Peyer's patch (tissue), 4 donors: ENCODE data around the gene DCHS1. TPM values are rescaled to one million over a fixed set of nuclear protein-coding genes. Genes with fewer than 3 reads are reported as not detected.
"Not testable (repeated sequence)": the region's sequence is repeated elsewhere in the genome, so short reads cannot be mapped to it uniquely, and the experiment has no call there.

Source experiments
- DNase-seq, 3 donors: peaks; one replicate each; pipeline ENCODE4 v3.0.0-alpha.2; 2017 to 2019
- H3K27ac ChIP-seq, 4 donors: fragments of 200-600 bp; sonication (generic); one replicate each; pipeline ENCODE4 v1.5.1; 2016 to 2019
- H3K27me3 ChIP-seq, 2 donors: fragments of 200-600 bp; sonication (generic); one replicate each; pipeline ENCODE4 v1.5.1; 2019
- H3K36me3 ChIP-seq, 3 donors: fragments of 200-600 bp; sonication (generic); one replicate each; pipeline ENCODE4 v1.5.1; 2016 to 2019
- H3K4me1 ChIP-seq, 4 donors: fragments of 200-600 bp; sonication (generic); one replicate each; pipeline ENCODE4 v1.5.1; 2016 to 2019
- H3K4me3 ChIP-seq, 4 donors: fragments of 200-600 bp; sonication (generic); 1 replicate in 3 of 4; 2 replicates in 1 of 4; pipeline ENCODE4 v1.5.1; 2016 to 2019; ENCODE audit warnings: mild to moderate bottlenecking in 1 of 4
- H3K9me3 ChIP-seq, 4 donors: fragments of 200-600 bp; sonication (generic); one replicate each; pipeline ENCODE4 v1.5.1; 2016 to 2019; ENCODE audit warnings: mild to moderate bottlenecking in 1 of 4
- POLR2A ChIP-seq, 2 donors: fragments of 450-650 bp; IDR thresholded peaks; one replicate each; pipeline ENCODE4 v1.5.1; 2017; ENCODE audit warnings: antibody characterized with exemption in 2 of 2, mild to moderate bottlenecking in 2 of 2, moderate library complexity in 2 of 2
- total RNA-seq, 4 donors: library from RNA; depleted of rRNA; stranded (reverse); fragments of >200 nt; gene quantifications; one replicate each; pipeline ENCODE4 v1.1.0, GENCODE V29; 2016
- TF ChIP-seq, protein P1 (sequence below), 6 experiments: fragments of 450-650 bp in 4 of 6; fragments of 200-600 bp in 2 of 6; sonication (generic) in 1 of 6; IDR thresholded peaks; one replicate each; pipeline ENCODE4 v1.5.1; 2017 to 2019; ENCODE audit warnings: antibody characterized with exemption in 6 of 6, mild to moderate bottlenecking in 3 of 6, moderate library complexity in 1 of 6

Gene DCHS1
- total RNA-seq, 4 donors from 2014 or later: 2.8 to 12.4 (median 9.7) TPM

DNA sequence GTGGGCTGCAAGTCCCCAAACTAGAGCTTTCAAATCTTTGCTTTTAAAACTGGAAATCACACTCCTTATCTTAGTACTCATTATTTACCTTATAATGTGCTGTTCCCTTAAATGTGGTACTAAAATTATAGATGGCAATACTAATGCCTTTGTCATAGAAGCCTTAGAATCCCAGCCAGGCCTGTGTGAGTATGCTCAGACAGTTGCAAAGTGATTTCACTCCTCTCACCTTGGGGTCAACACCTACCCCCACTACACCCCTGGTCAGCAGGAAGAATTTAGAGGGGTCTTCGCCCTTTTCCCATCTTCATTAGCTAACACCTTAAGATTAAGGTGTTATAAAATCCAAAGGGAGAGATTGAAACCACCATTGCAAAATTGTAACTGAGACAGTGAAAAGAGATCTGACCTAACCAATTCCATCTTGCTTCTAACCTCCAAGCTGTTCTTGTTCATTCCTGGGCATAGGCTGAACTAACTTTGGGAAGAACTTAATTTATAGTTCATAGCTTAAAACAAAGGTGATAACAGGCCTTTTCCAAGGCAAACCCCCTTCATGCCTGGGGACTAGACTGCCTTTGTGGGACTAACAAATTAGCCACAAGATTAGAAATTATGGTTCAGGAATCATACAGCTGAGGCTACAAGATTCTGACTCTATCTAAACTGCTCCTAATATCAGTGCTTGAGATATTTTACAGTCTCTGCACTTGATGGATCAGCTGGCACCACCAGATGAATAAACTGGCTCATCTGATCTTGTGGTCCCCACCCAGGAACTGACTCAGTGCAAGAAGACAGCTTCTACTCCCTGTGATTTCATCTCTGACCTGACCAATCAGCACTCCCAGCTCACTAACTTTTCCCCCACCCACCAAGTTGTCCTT, 38.0 kb upstream of the DCHS1 start:
- no peak overlapping the region for H3K27ac ChIP-seq
- DNase-seq: no peak

DNA sequence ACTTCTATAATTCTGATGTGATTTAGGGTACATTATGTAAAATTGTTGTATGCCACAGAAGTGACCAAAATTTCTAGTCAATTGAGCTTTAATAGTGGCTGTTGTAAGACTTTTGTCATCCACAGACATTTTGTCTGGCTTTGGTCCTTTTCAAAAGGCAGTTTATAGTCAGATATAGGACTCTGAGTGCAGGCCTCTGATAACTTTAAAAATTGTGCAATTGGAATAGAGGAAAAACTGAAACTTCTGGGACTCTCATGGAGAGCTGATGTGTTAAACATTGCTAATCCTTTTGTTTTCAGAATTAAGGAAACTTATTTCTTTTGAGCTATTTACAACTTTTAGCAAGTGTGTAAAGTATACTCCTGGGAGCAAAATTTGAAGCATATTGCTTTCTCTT, 36.5 kb upstream of the DCHS1 start:
- no peaks in the 10 kb centered on the region for H3K27me3 ChIP-seq
- no peak for TF ChIP-seq POLR2A (IDR thresholded peaks at IDR 0.05)
- TF ChIP-seq, protein P1, sequence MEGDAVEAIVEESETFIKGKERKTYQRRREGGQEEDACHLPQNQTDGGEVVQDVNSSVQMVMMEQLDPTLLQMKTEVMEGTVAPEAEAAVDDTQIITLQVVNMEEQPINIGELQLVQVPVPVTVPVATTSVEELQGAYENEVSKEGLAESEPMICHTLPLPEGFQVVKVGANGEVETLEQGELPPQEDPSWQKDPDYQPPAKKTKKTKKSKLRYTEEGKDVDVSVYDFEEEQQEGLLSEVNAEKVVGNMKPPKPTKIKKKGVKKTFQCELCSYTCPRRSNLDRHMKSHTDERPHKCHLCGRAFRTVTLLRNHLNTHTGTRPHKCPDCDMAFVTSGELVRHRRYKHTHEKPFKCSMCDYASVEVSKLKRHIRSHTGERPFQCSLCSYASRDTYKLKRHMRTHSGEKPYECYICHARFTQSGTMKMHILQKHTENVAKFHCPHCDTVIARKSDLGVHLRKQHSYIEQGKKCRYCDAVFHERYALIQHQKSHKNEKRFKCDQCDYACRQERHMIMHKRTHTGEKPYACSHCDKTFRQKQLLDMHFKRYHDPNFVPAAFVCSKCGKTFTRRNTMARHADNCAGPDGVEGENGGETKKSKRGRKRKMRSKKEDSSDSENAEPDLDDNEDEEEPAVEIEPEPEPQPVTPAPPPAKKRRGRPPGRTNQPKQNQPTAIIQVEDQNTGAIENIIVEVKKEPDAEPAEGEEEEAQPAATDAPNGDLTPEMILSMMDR (IDR thresholded peaks at IDR 0.05): no peak
- no peaks in the 10 kb centered on the region for H3K36me3 ChIP-seq
- H3K27ac ChIP-seq: no peak overlapping the region
- H3K4me3 ChIP-seq: no peak overlapping the region
- H3K4me1 ChIP-seq: no peaks in the 10 kb centered on the region
- no peak for DNase-seq
- no peaks in the 10 kb centered on the region for H3K9me3 ChIP-seq

More for the DNA sequence above, 38.0 kb upstream of the DCHS1 start:
- TF ChIP-seq, protein P1 (IDR thresholded peaks at IDR 0.05): no peak
- no peak for TF ChIP-seq POLR2A (IDR thresholded peaks at IDR 0.05)
- Histone ChIP-seq H3K9me3 (no peaks in the 10 kb centered on the region), H3K27me3 (no peaks in the 10 kb centered on the region), H3K4me3 (no peak overlapping the region), H3K36me3 (no peaks in the 10 kb centered on the region), H3K4me1 (no peaks in the 10 kb centered on the region)

DNA sequence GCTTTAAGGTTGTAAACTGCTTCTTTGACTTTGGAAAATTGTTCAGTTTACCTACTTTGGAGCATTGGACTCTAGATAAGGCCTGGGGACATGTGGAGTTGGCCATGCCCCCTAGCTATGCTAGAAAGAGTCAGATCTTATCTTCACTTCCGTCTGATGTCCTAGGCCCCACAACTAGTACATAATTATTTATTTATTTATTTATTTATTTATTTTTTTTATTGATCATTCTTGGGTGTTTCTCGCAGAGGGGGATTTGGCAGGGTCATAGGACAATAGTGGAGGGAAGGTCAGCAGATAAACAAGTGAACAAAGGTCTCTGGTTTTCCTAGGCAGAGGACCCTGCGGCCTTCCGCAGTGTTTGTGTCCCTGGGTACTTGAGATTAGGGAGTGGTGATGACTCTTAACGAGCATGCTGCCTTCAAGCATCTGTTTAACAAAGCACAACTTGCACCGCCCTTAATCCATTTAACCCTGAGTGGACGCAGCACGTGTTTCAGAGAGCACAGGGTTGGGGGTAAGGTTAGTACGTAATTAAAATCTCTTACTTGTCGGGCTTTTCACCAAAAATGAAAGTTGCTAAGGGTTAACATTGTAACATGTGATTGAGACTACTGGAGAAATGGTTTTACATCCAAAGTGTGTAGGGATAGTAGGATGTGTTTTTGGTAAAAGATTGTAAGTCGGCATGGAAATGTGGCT, 35.0 kb upstream of the DCHS1 start:
- not testable (repeated sequence) for H3K27ac ChIP-seq, H3K36me3 ChIP-seq, DNase-seq, H3K4me1 ChIP-seq, H3K4me3 ChIP-seq, H3K9me3 ChIP-seq, H3K27me3 ChIP-seq

DNA sequence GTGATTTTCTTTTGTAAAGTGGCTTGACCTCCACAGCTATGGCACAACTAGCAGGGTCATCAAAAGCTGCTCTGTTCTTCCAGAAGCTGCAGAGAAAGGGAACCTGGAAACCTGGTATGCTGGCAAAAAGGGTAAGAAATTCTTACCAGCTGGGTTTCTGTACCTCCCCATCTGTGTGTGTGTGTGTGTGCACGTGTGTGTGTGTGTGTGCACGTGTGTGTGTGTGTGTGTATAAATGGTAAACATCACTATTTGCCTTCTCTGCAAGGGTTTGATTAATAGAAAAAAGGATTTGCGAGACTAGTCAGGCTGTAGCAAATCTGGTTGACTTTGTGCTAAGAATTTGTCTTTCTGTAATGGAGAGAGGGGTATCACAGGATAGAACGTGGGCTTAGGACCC, 32.3 kb upstream of the DCHS1 start:
- Histone ChIP-seq H3K27ac (no peak overlapping the region), H3K36me3 (no peaks in the 10 kb centered on the region), H3K4me3 (no peak overlapping the region), H3K27me3 (no peaks in the 10 kb centered on the region), H3K9me3 (no peaks in the 10 kb centered on the region), H3K4me1 (peaks cover 0 to 5% (median 2%) of the 10 kb centered on the region in 4 donors)
- no peak for DNase-seq
- TF ChIP-seq, protein P1 (IDR thresholded peaks at IDR 0.05): no peak
- no peak for TF ChIP-seq POLR2A (IDR thresholded peaks at IDR 0.05)

DNA sequence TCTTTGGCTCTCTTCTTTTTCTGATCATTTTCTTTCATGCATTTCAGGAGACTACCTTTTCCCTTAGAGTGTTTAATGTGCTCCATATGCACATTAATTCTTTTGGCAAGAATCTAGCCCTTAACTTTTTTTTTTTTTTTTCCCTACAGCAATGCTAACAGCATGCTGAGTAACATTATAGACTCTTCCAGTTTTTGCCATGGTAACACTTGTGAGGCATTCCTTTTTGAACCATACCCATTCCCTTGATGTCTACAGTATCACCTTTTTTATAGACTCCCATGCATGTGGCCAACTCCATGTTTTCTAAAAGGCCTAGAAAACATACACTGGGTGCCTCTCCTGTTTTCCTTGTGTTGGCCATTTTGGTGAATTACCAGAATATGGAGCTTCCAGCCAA, 30.4 kb upstream of the DCHS1 start:
- DNase-seq: no peak
- Histone ChIP-seq H3K27me3 (no peaks in the 10 kb centered on the region), H3K4me1 (peaks cover 0 to 18% (median 5%) of the 10 kb centered on the region in 4 donors), H3K9me3 (no peaks in the 10 kb centered on the region), H3K4me3 (no peak overlapping the region), H3K36me3 (no peaks in the 10 kb centered on the region), H3K27ac (no peak overlapping the region)
- TF ChIP-seq, protein P1 (IDR thresholded peaks at IDR 0.05): no peak
- no peak for TF ChIP-seq POLR2A (IDR thresholded peaks at IDR 0.05)

DNA sequence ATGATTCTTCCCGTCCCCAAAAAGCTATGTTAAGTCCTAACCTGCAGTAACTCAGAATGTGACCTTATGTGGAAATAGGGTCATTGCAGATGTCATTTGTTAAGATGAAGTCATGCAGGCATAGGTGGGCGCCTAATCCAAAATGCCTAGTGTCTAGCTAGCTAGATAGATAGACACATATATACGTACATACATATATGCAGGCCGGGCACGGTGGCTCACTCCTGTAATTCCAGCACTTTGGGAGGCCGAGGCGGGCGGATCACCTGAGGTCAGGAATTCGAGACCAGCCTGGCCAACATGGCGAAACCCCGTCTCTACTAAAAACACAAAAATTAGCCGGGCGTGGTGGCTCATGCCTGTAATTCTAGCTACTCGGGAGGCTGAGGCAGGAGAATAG, 28.5 kb upstream of the DCHS1 start:
- Histone ChIP-seq H3K4me1 (peaks cover 0 to 19% (median 5%) of the 10 kb centered on the region in 4 donors), H3K27ac (peak overlapping the region; percentile 77 to 88 (median 86)), H3K4me3 (peak overlapping the region in 2 of 4 donors; percentile 86 to 90)
- not testable (repeated sequence) for DNase-seq, H3K36me3 ChIP-seq, H3K27me3 ChIP-seq, H3K9me3 ChIP-seq
